Measurements from ENCODE around the gene UBASH3B. TPM values are rescaled to one million over a fixed set of nuclear protein-coding genes. Genes with fewer than 3 reads are reported as not detected.
"Not testable (repeated sequence)": the region's sequence is repeated elsewhere in the genome, so short reads cannot be mapped to it uniquely, and the experiment has no call there.

UBASH3B gene
- total and polyA plus RNA-seq, 9 donors = 0.31 to 5.9 (median 1.8) TPM

- no peak overlapping the region for H3K27ac ChIP-seq
- DNase-seq = no peak
- no peak overlapping the region for H3K4me3 ChIP-seq
- H3K36me3 ChIP-seq = no peaks in the 10 kb centered on the region
- WGBS, 3 donors = 57 to 65% (median 57%) methylated on average over 21 of the region's 21 CpGs
- intact Hi-C loops (cut with DNase I) = no loop called here
- H3K27me3 ChIP-seq = no peaks in the 10 kb centered on the region
- H3K9me3 ChIP-seq = no peaks in the 10 kb centered on the region
- TF ChIP-seq POLR2A (IDR thresholded peaks at IDR 0.05) (no peak), EP300 (IDR thresholded peaks at IDR 0.05) (no peak), CTCF (IDR thresholded peaks at IDR 0.05) (no peak)
- H3K4me1 ChIP-seq (ENCODE audit: insufficient read depth) = no peaks in the 10 kb centered on the region
Observed at GRCh38 chr11:122727101-122727929, 71.8 kb downstream of the UBASH3B start.

- no peak for DNase-seq
- Histone ChIP-seq H3K9me3 (no peaks in the 10 kb centered on the region), H3K27ac (no peak overlapping the region), H3K4me3 (no peak overlapping the region), H3K4me1 (ENCODE audit: insufficient read depth) (no peaks in the 10 kb centered on the region), H3K36me3 (no peaks in the 10 kb centered on the region), H3K27me3 (no peaks in the 10 kb centered on the region)
- intact Hi-C loops (cut with DNase I) = no loop called here
- TF ChIP-seq CTCF (IDR thresholded peaks at IDR 0.05) (no peak), EP300 (IDR thresholded peaks at IDR 0.05) (no peak), POLR2A (IDR thresholded peaks at IDR 0.05) (no peak)
- WGBS, 3 donors = 68 to 94% (median 90%) methylated on average over 2 of the region's 2 CpGs
Observed at GRCh38 chr11:122728561-122728960, 73.0 kb downstream of the UBASH3B start.

- no peaks in the 10 kb centered on the region for H3K9me3 ChIP-seq
- H3K27ac ChIP-seq = no peak overlapping the region
- H3K4me1 ChIP-seq (ENCODE audit: insufficient read depth) = no peaks in the 10 kb centered on the region
- no peak overlapping the region for H3K4me3 ChIP-seq
- H3K36me3 ChIP-seq = no peaks in the 10 kb centered on the region
- intact Hi-C loops (cut with DNase I) = no loop called here
- TF ChIP-seq EP300 (IDR thresholded peaks at IDR 0.05) (no peak), POLR2A (IDR thresholded peaks at IDR 0.05) (no peak), CTCF (IDR thresholded peaks at IDR 0.05) (no peak)
- no peak for DNase-seq
- H3K27me3 ChIP-seq = no peaks in the 10 kb centered on the region
- WGBS, 3 donors = 91 to 94% (median 93%) methylated on average over 4 of the region's 4 CpGs
Observed at GRCh38 chr11:122729139-122729538, 73.6 kb downstream of the UBASH3B start.

GRCh38 chr11:122730694-122731093 is 75.2 kb downstream of the UBASH3B start:
- H3K27me3 ChIP-seq; intact Hi-C loops (cut with DNase I); DNase-seq; H3K27ac ChIP-seq; H3K36me3 ChIP-seq; H3K4me3 ChIP-seq; H3K9me3 ChIP-seq; H3K4me1 ChIP-seq (ENCODE audit: insufficient read depth): not testable (repeated sequence)
- WGBS, 3 donors = 95 to 100% (median 97%) methylated on average over 8 of the region's 8 CpGs

- Histone ChIP-seq H3K9me3 (no peaks in the 10 kb centered on the region), H3K36me3 (no peaks in the 10 kb centered on the region), H3K4me3 (no peak overlapping the region), H3K4me1 (ENCODE audit: insufficient read depth) (no peaks in the 10 kb centered on the region), H3K27ac (no peak overlapping the region), H3K27me3 (no peaks in the 10 kb centered on the region)
- intact Hi-C loops (cut with DNase I) = no loop called here
- DNase-seq = no peak
- 65 to 78% (median 74%) methylated on average over 2 of the region's 2 CpGs for WGBS, 3 donors
- TF ChIP-seq POLR2A (IDR thresholded peaks at IDR 0.05) = no peak
- TF ChIP-seq CTCF (IDR thresholded peaks at IDR 0.05) = no peak
- TF ChIP-seq EP300 (IDR thresholded peaks at IDR 0.05) = no peak
Observed at GRCh38 chr11:122731500-122731913, 76.0 kb downstream of the UBASH3B start.
